Endothelial cell of umbilical vein (primary cell): ENCODE data around the gene SLC15A3.

Experiments
- CTCF ChIP-seq, 2 donors: IDR thresholded peaks; 1 replicate in 1 of 2; 2 replicates in 1 of 2; pipeline ENCODE4 v1.5.1; 2011; ENCODE audit warnings: low read length in 2 of 2, mild to moderate bottlenecking in 2 of 2, moderate library complexity in 2 of 2, control low read depth in 1 of 2, inconsistent platforms in 1 of 2, low read depth in 1 of 2; ENCODE audit not compliant: insufficient read depth in 1 of 2; ENCODE audit errors: extremely low read depth in 1 of 2
- EZH2 ChIP-seq: IDR thresholded peaks from 2 replicates; pipeline ENCODE4 v1.6.1; 2012; ENCODE audit warnings: borderline replicate concordance, low read depth, mild to moderate bottlenecking, moderate library complexity, low read length, inconsistent platforms; ENCODE audit not compliant: severe bottlenecking
- FOS ChIP-seq: IDR thresholded peaks from 2 replicates; pipeline ENCODE4 v1.6.1; 2011; ENCODE audit warnings: mild to moderate bottlenecking, low read length, moderate library complexity, borderline replicate concordance; ENCODE audit not compliant: insufficient read depth
- GATA2 ChIP-seq: IDR thresholded peaks from 2 replicates; pipeline ENCODE4 v1.7.0; 2011; ENCODE audit warnings: low read depth, mild to moderate bottlenecking, moderate library complexity, mixed read lengths, low read length; ENCODE audit not compliant: insufficient read length, insufficient read depth
- JUN ChIP-seq: IDR thresholded peaks from 2 replicates; pipeline ENCODE4 v1.6.1; 2011; ENCODE audit warnings: borderline replicate concordance, low read depth; ENCODE audit not compliant: insufficient read length, insufficient read depth
- MAX ChIP-seq: IDR thresholded peaks from 2 replicates; pipeline ENCODE4 v1.6.1; 2011; ENCODE audit not compliant: insufficient read depth, insufficient read length
- POLR2A ChIP-seq: IDR thresholded peaks from 2 replicates; pipeline ENCODE4 v1.6.1; 2012; ENCODE audit warnings: low read depth, mild to moderate bottlenecking, control low read depth, low read length
- POLR2AphosphoS5 ChIP-seq: IDR thresholded peaks from 2 replicates; pipeline ENCODE4 v1.6.1; 2012; ENCODE audit warnings: low read depth, mild to moderate bottlenecking, control low read depth, low read length, moderate library complexity; ENCODE audit not compliant: insufficient read depth

- no peak for TF ChIP-seq CTCF (IDR thresholded peaks at IDR 0.05; ENCODE audit: extremely low read depth in 1 of 2, insufficient read depth in 1 of 2, low read depth in 1 of 2, low read length in 2 of 2)
- no peak for TF ChIP-seq MAX
- no peak for TF ChIP-seq POLR2A
- no peak for TF ChIP-seq POLR2AphosphoS5
- no peak for TF ChIP-seq EZH2
- peak; percentile 17 for TF ChIP-seq JUN
- no peak for TF ChIP-seq GATA2
- TF ChIP-seq FOS: no peak
These were observed 46.3 kb downstream of the SLC15A3 start for GRCh38 chr11:60905551-60906113.
